ENCODE data around the gene AOAH.
"Not testable (repeated sequence)": the region's sequence is repeated elsewhere in the genome, so short reads cannot be mapped to it uniquely, and the experiment has no call there.

Gene AOAH

GRCh38 chr7:36497775-36498174 is 226.5 kb downstream of the AOAH start:
- no peak for DNase-seq

- DNase-seq: not testable (repeated sequence)
Observed at GRCh38 chr7:36497176-36497575, 227.1 kb downstream of the AOAH start.

- no peak for DNase-seq
Observed at GRCh38 chr7:36496576-36496975, 227.7 kb downstream of the AOAH start.

GRCh38 chr7:36491317-36491716 is 233.0 kb downstream of the AOAH start:
- DNase-seq: no peak

- DNase-seq: no peak
Observed at GRCh38 chr7:36490419-36490830, 233.9 kb downstream of the AOAH start.

GRCh38 chr7:36488672-36489071 is 235.6 kb downstream of the AOAH start:
- not testable (repeated sequence) for DNase-seq

- DNase-seq: peak; percentile 62
Observed at GRCh38 chr7:36487756-36488336, 236.4 kb downstream of the AOAH start.

- DNase-seq: no peak
Observed at GRCh38 chr7:36486336-36486735, 238.0 kb downstream of the AOAH start.

- DNase-seq: no peak
Observed at GRCh38 chr7:36484265-36484664, 240.0 kb downstream of the AOAH start.

- DNase-seq: not testable (repeated sequence)
Observed at GRCh38 chr7:36483853-36484252, 240.4 kb downstream of the AOAH start.

GRCh38 chr7:36478745-36479144 is 245.5 kb downstream of the AOAH start:
- DNase-seq: no peak

GRCh38 chr7:36475381-36475780 is 248.9 kb downstream of the AOAH start:
- DNase-seq: no peak

- DNase-seq: no peak
Observed at GRCh38 chr7:36475011-36475342, 249.3 kb downstream of the AOAH start.

GRCh38 chr7:36474283-36475010 is 249.8 kb downstream of the AOAH start:
- DNase-seq: no peak

GRCh38 chr7:36473454-36474282 is 250.6 kb downstream of the AOAH start:
- DNase-seq: peak; percentile 55

GRCh38 chr7:36472141-36472729 is 252.1 kb downstream of the AOAH start:
- DNase-seq: no peak

- no peak for DNase-seq
Observed at GRCh38 chr7:36469236-36469635, 255.1 kb downstream of the AOAH start.

- DNase-seq: no peak
Observed at GRCh38 chr7:36468370-36469101, 255.8 kb downstream of the AOAH start.

- not testable (repeated sequence) for DNase-seq
Observed at GRCh38 chr7:36466001-36466400, 258.3 kb downstream of the AOAH start.

GRCh38 chr7:36464271-36464670 is 260.0 kb downstream of the AOAH start:
- no peak for DNase-seq

Data from COR-L47 (cell line).